ENCODE data around the gene CCDC186. TPM values are rescaled to one million over a fixed set of nuclear protein-coding genes. Genes with fewer than 3 reads are reported as not detected.
"Not testable (repeated sequence)": the region's sequence is repeated elsewhere in the genome, so short reads cannot be mapped to it uniquely, and the experiment has no call there.

Gene CCDC186
- total RNA-seq, 2 donors from 2014 or later: 22.6 to 40.4 TPM

- TF ChIP-seq POLR2AphosphoS5 (IDR thresholded peaks at IDR 0.05) (no peak), POLR2A (IDR thresholded peaks at IDR 0.05) (no peak), CTCF (IDR thresholded peaks at IDR 0.05) (no peak)
- 97% methylated on average over 2 of the region's 2 CpGs for WGBS
Observed at GRCh38 chr10:114151486-114151885, 22.5 kb downstream of the CCDC186 start.

GRCh38 chr10:114149476-114149875, 24.5 kb downstream of the CCDC186 start:
- H3K4me1 ChIP-seq (replicated peaks); DNase-seq (ENCODE audit: low spot score); H3K27me3 ChIP-seq (replicated peaks; ENCODE audit: insufficient read depth); intact Hi-C loops (cut with DNase I); H3K36me3 ChIP-seq; H3K9me3 ChIP-seq; H3K27ac ChIP-seq; H3K4me3 ChIP-seq: not testable (repeated sequence)
- 95% methylated on average over 3 of the region's 3 CpGs for WGBS

More at GRCh38 chr10:114151486-114151885, 22.5 kb downstream of the CCDC186 start:
- Histone ChIP-seq H3K9me3 (no peaks in the 10 kb centered on the region), H3K36me3 (peaks cover 0 to 5% of the 10 kb centered on the region in 2 donors), H3K4me1 (replicated peaks) (no peaks in the 10 kb centered on the region), H3K27ac (no peak overlapping the region), H3K27me3 (replicated peaks; ENCODE audit: insufficient read depth) (no peaks in the 10 kb centered on the region), H3K4me3 (no peak overlapping the region)
- intact Hi-C loops (cut with DNase I): no loop called here
- DNase-seq (ENCODE audit: low spot score): no peak

GRCh38 chr10:114143160-114143559, 30.8 kb downstream of the CCDC186 start:
- intact Hi-C loops (cut with DNase I): no loop called here
- TF ChIP-seq POLR2AphosphoS5 (IDR thresholded peaks at IDR 0.05): no peak
- TF ChIP-seq POLR2A (IDR thresholded peaks at IDR 0.05): no peak
- WGBS: 97% methylated on average over 1 of the region's 1 CpG
- no peak overlapping the region for H3K27ac ChIP-seq
- no peaks in the 10 kb centered on the region for H3K4me1 ChIP-seq (replicated peaks)
- no peaks in the 10 kb centered on the region for H3K36me3 ChIP-seq
- no peaks in the 10 kb centered on the region for H3K9me3 ChIP-seq
- no peak for DNase-seq (ENCODE audit: low spot score)
- no peaks in the 10 kb centered on the region for H3K27me3 ChIP-seq (replicated peaks; ENCODE audit: insufficient read depth)
- no peak overlapping the region for H3K4me3 ChIP-seq

GRCh38 chr10:114142018-114142417, 32.0 kb downstream of the CCDC186 start:
- Histone ChIP-seq H3K4me1 (replicated peaks) (no peaks in the 10 kb centered on the region), H3K36me3 (no peaks in the 10 kb centered on the region), H3K9me3 (no peaks in the 10 kb centered on the region), H3K27me3 (replicated peaks; ENCODE audit: insufficient read depth) (no peaks in the 10 kb centered on the region), H3K4me3 (no peak overlapping the region), H3K27ac (no peak overlapping the region)
- no peak for DNase-seq (ENCODE audit: low spot score)
- intact Hi-C loops (cut with DNase I): no loop called here
- 34% methylated on average over 3 of the region's 3 CpGs for WGBS
- TF ChIP-seq POLR2AphosphoS5 (IDR thresholded peaks at IDR 0.05) (no peak), POLR2A (IDR thresholded peaks at IDR 0.05) (no peak), CTCF (IDR thresholded peaks at IDR 0.05) (no peak)

GRCh38 chr10:114140827-114141226, 33.2 kb downstream of the CCDC186 start:
- H3K4me1 ChIP-seq (replicated peaks); DNase-seq (ENCODE audit: low spot score); intact Hi-C loops (cut with DNase I); H3K9me3 ChIP-seq; H3K27me3 ChIP-seq (replicated peaks; ENCODE audit: insufficient read depth); H3K36me3 ChIP-seq; H3K27ac ChIP-seq; H3K4me3 ChIP-seq: not testable (repeated sequence)
- WGBS: 98% methylated on average over 2 of the region's 2 CpGs

- H3K4me3 ChIP-seq: no peak overlapping the region
- DNase-seq (ENCODE audit: low spot score): no peak
- no peaks in the 10 kb centered on the region for H3K27me3 ChIP-seq (replicated peaks; ENCODE audit: insufficient read depth)
- no peaks in the 10 kb centered on the region for H3K9me3 ChIP-seq
- no peak for TF ChIP-seq CTCF (IDR thresholded peaks at IDR 0.05)
- TF ChIP-seq POLR2AphosphoS5 (IDR thresholded peaks at IDR 0.05): no peak
- TF ChIP-seq POLR2A (IDR thresholded peaks at IDR 0.05): no peak
- no peaks in the 10 kb centered on the region for H3K36me3 ChIP-seq
- H3K27ac ChIP-seq: no peak overlapping the region
- WGBS: 93% methylated on average over 1 of the region's 1 CpG
- intact Hi-C loops (cut with DNase I): no loop called here
- no peaks in the 10 kb centered on the region for H3K4me1 ChIP-seq (replicated peaks)
Observed at GRCh38 chr10:114140036-114140435, 34.0 kb downstream of the CCDC186 start.
